ENCODE data around the gene REXO1. TPM values are rescaled to one million over a fixed set of nuclear protein-coding genes. Genes with fewer than 3 reads are reported as not detected.

Gene REXO1
- total and polyA plus RNA-seq, 2 of the 8 experiments (the other 6 are each of a cell fraction or from before 2014, with no cell fraction given) = 42.4 to 44.3 TPM

GRCh38 chr19:1783354-1783753 lies 64.9 kb downstream of the REXO1 start (continued):
- TF ChIP-seq E2F6 (IDR thresholded peaks at IDR 0.05) (no peak), CHD1 (IDR thresholded peaks at IDR 0.05; ENCODE audit: low read depth, low read length) (no peak), SAP30 (IDR thresholded peaks at IDR 0.05; ENCODE audit: insufficient read depth, insufficient replicate concordance, low read length) (no peak)

Measured in H1 (cell line).